ENCODE results near the gene ZFPM1. TPM values are rescaled to one million over a fixed set of nuclear protein-coding genes. Genes with fewer than 3 reads are reported as not detected.

The ZFPM1 gene
- total RNA-seq, 1 experiment from 2014 or later, result 5.0 TPM

- ChIA-PET POLR2A (interaction anchor here (0.6 kb wide), 1 partner anchor 243 kb away, joined by 3 read pairs; no protein-coding TSS in a partner anchor), CTCF (interaction anchor here (0.5 to 3.4 kb wide), 9 partner anchors 53 to 659 kb away, joined by 3 to 26 read pairs (median 3); no protein-coding TSS in a partner anchor)
- Mint-ChIP-seq H3K27me3 (ENCODE audit: insufficient read depth, unreplicated experiment) (peaks cover 11% of the 10 kb centered on the region), H3K4me3 (ENCODE audit: unreplicated experiment) (no peak overlapping the region), H3K4me1 (ENCODE audit: insufficient read depth, unreplicated experiment) (no peaks in the 10 kb centered on the region), H3K36me3 (ENCODE audit: insufficient read depth, unreplicated experiment) (no peaks in the 10 kb centered on the region), H3K9me3 (ENCODE audit: unreplicated experiment) (no peaks in the 10 kb centered on the region), H3K27ac (ENCODE audit: low read depth, unreplicated experiment) (no peak overlapping the region)
- TF ChIP-seq, protein P1, sequence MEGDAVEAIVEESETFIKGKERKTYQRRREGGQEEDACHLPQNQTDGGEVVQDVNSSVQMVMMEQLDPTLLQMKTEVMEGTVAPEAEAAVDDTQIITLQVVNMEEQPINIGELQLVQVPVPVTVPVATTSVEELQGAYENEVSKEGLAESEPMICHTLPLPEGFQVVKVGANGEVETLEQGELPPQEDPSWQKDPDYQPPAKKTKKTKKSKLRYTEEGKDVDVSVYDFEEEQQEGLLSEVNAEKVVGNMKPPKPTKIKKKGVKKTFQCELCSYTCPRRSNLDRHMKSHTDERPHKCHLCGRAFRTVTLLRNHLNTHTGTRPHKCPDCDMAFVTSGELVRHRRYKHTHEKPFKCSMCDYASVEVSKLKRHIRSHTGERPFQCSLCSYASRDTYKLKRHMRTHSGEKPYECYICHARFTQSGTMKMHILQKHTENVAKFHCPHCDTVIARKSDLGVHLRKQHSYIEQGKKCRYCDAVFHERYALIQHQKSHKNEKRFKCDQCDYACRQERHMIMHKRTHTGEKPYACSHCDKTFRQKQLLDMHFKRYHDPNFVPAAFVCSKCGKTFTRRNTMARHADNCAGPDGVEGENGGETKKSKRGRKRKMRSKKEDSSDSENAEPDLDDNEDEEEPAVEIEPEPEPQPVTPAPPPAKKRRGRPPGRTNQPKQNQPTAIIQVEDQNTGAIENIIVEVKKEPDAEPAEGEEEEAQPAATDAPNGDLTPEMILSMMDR (IDR thresholded peaks at IDR 0.05; ENCODE audit: unreplicated experiment), result no peak
- intact Hi-C loops (cut with micrococcal nuclease), result loop anchor here (10.0 kb wide), 1 partner anchor 663 kb away; no protein-coding TSS in a partner anchor
- no peak for DNase-seq (ENCODE audit: unreplicated experiment)
- no TSS peak for BruUV-seq (replicated peaks)
Observed at GRCh38 chr16:88438084-88438870, 14.8 kb upstream of the ZFPM1 start.

DNA sequence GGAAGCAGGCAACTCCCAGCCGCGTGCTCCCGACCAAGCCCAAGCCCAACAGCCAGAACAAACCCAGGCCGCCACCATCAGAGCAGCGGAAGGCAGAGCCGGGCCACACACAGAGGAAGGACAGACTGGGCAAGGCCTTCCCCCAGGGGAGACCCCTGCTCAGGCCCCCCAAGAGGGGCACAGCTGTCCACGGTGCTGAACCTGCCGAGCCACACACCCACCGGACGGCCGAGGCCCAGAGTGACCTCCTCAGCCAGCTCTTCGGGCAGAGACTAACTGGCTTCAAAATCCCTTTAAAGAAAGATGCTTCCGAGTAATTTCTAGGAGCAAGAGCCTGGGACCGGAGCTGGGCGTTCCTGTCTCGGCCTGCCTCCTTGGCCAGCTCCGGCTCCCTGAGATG, 14.1 kb upstream of the ZFPM1 start:
- Mint-ChIP-seq H3K4me3 (ENCODE audit: unreplicated experiment) (no peak overlapping the region), H3K9me3 (ENCODE audit: unreplicated experiment) (no peaks in the 10 kb centered on the region), H3K27me3 (ENCODE audit: insufficient read depth, unreplicated experiment) (peaks cover 11% of the 10 kb centered on the region), H3K27ac (ENCODE audit: low read depth, unreplicated experiment) (no peak overlapping the region), H3K4me1 (ENCODE audit: insufficient read depth, unreplicated experiment) (no peaks in the 10 kb centered on the region), H3K36me3 (ENCODE audit: insufficient read depth, unreplicated experiment) (no peaks in the 10 kb centered on the region)
- CTCF ChIA-PET, result interaction anchor here (0.6 to 3.4 kb wide), 4 partner anchors 78 to 999 kb away, joined by 4 to 26 read pairs (median 4); no protein-coding TSS in a partner anchor
- intact Hi-C loops (cut with micrococcal nuclease), result loop anchor here (10.0 kb wide), 1 partner anchor 664 kb away; no protein-coding TSS in a partner anchor
- POLR2A ChIA-PET, result no interaction called here
- no peak for DNase-seq (ENCODE audit: unreplicated experiment)
- no TSS peak for BruUV-seq (replicated peaks)
- TF ChIP-seq, protein P1 (IDR thresholded peaks at IDR 0.05; ENCODE audit: unreplicated experiment), result no peak

DNA sequence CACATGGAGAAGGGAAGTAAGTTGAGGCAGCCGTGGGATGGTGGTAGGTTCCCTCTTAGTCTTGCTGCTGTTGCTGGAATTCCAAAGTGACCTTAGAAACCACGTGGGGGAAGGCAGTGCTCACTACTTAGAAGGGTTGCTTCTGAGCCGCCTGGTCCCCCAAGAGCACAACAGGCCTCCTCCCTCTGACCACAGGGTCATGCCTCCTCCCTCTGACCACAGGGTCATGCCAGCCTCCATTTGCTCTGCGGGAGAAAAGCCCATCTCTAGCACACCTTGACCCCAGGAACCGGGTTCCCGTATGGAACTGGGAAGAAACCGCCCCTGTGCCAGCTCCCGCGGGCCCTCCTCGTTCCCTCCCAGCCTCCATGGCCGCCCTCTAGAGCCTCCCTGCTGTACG, 13.4 kb upstream of the ZFPM1 start:
- peaks cover 11% of the 10 kb centered on the region for H3K27me3 Mint-ChIP-seq (ENCODE audit: insufficient read depth, unreplicated experiment)
- H3K4me1 Mint-ChIP-seq (ENCODE audit: insufficient read depth, unreplicated experiment), result no peaks in the 10 kb centered on the region
- ChIA-PET CTCF (interaction anchor here (0.6 to 3.4 kb wide), 5 partner anchors 77 to 1000 kb away, joined by 3 to 26 read pairs (median 4); no protein-coding TSS in a partner anchor), POLR2A (interaction anchor here (0.7 kb wide), 1 partner anchor 323 kb away, joined by 4 read pairs; no protein-coding TSS in a partner anchor)
- no peak overlapping the region for H3K27ac Mint-ChIP-seq (ENCODE audit: low read depth, unreplicated experiment)
- no TSS peak for BruUV-seq (replicated peaks)
- H3K4me3 Mint-ChIP-seq (ENCODE audit: unreplicated experiment), result no peak overlapping the region
- DNase-seq (ENCODE audit: unreplicated experiment), result no peak
- no peaks in the 10 kb centered on the region for H3K9me3 Mint-ChIP-seq (ENCODE audit: unreplicated experiment)
- intact Hi-C loops (cut with micrococcal nuclease), result loop anchor here (10.0 kb wide), 1 partner anchor 665 kb away; no protein-coding TSS in a partner anchor
- TF ChIP-seq, protein P1 (IDR thresholded peaks at IDR 0.05; ENCODE audit: unreplicated experiment), result no peak
- no peaks in the 10 kb centered on the region for H3K36me3 Mint-ChIP-seq (ENCODE audit: insufficient read depth, unreplicated experiment)

DNA sequence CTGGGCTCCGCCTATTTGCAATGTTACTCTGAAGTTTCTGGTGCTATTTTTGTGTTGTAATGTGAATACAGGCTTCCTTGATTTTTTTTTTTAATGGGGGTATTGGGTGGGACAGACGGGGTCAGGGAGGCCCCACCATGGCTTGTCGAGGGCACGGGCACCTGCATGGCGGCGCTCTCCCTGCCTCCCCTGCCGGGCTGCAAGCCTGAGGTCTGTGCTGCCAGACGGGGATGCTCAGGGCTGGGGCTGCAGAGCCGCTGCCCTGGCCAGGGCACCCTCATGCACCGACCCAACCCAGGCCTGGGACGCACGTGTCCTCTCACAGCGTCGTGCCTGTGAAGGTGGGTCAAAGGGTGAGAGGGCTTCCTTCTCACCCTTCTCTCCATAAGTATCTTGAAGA, 13.0 kb upstream of the ZFPM1 start:
- peaks cover 11% of the 10 kb centered on the region for H3K27me3 Mint-ChIP-seq (ENCODE audit: insufficient read depth, unreplicated experiment)
- intact Hi-C loops (cut with micrococcal nuclease), result no loop called here
- BruUV-seq (replicated peaks), result no TSS peak

More for the DNA sequence above, 13.0 kb upstream of the ZFPM1 start:
- DNase-seq (ENCODE audit: unreplicated experiment), result no peak
- H3K9me3 Mint-ChIP-seq (ENCODE audit: unreplicated experiment), result no peaks in the 10 kb centered on the region
- no peak overlapping the region for H3K4me3 Mint-ChIP-seq (ENCODE audit: unreplicated experiment)
- TF ChIP-seq, protein P1 (IDR thresholded peaks at IDR 0.05; ENCODE audit: unreplicated experiment), result no peak
- peak overlapping the region; percentile 31 for H3K27ac Mint-ChIP-seq (ENCODE audit: low read depth, unreplicated experiment)
- ChIA-PET POLR2A (interaction anchor here (0.7 kb wide), 1 partner anchor 323 kb away, joined by 4 read pairs; no protein-coding TSS in a partner anchor), CTCF (interaction anchor here (0.7 to 3.4 kb wide), 2 partner anchors 244 to 661 kb away, joined by 3 to 26 read pairs; no protein-coding TSS in a partner anchor)
- no peaks in the 10 kb centered on the region for H3K36me3 Mint-ChIP-seq (ENCODE audit: insufficient read depth, unreplicated experiment)
- no peaks in the 10 kb centered on the region for H3K4me1 Mint-ChIP-seq (ENCODE audit: insufficient read depth, unreplicated experiment)
